Astrocyte of the cerebellum (primary cell): ENCODE measurements around the gene TPBG.

Experiments used
- DNase-seq: peaks from one replicate; pipeline ENCODE4 v3.0.0-alpha.2; 2011; ENCODE audit warnings: low read depth
- H3K4me3 ChIP-seq: 2 replicates; pipeline ENCODE4 v1.5.1; 2011; ENCODE audit warnings: mild to moderate bottlenecking, low read depth, low read length, moderate library complexity
- in situ Hi-C: cut with HindIII; loops from 2 replicates; pipeline ENCODE4 v1.10.0; 2017; ENCODE audit warnings: low sequenced_read_pairs
- TF ChIP-seq, protein P1 (sequence below): IDR thresholded peaks from 2 replicates; pipeline ENCODE4 v1.5.1; 2012; ENCODE audit warnings: low read length, low read depth, moderate library complexity, mild to moderate bottlenecking; ENCODE audit errors: missing control alignments

TPBG gene

DNA sequence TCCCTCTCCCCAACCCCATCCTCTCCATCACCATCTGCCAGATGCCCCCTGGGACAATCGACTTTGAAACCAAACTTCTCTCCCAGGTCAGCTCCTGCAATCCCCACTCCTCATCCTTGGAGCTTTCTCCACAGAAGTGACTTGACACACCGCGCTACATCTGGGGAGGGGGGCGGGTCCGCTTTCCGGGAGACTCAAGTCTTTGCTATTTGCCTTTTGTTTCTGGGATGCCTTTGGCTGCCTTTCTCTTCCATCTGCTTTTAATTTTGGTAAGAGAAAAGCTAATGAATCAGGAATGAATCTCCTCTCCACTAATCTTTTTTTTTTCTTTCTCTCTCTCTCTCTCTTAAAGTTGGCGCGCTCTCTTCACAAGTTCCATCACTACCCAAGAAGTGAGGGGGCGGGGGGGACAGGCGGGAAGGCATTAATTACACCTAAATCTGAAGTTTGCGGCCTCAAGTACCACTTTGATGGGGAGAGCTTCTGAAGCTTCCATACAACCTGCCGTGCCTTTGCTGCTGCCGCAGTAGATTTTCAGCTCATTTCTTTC, 664 bp upstream of the TPBG start:
- H3K4me3 ChIP-seq = peak overlapping the region; percentile 77
- TF ChIP-seq, protein P1, sequence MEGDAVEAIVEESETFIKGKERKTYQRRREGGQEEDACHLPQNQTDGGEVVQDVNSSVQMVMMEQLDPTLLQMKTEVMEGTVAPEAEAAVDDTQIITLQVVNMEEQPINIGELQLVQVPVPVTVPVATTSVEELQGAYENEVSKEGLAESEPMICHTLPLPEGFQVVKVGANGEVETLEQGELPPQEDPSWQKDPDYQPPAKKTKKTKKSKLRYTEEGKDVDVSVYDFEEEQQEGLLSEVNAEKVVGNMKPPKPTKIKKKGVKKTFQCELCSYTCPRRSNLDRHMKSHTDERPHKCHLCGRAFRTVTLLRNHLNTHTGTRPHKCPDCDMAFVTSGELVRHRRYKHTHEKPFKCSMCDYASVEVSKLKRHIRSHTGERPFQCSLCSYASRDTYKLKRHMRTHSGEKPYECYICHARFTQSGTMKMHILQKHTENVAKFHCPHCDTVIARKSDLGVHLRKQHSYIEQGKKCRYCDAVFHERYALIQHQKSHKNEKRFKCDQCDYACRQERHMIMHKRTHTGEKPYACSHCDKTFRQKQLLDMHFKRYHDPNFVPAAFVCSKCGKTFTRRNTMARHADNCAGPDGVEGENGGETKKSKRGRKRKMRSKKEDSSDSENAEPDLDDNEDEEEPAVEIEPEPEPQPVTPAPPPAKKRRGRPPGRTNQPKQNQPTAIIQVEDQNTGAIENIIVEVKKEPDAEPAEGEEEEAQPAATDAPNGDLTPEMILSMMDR = no peak
- in situ Hi-C loops = no loop called here
- peak; percentile 90 for DNase-seq

DNA sequence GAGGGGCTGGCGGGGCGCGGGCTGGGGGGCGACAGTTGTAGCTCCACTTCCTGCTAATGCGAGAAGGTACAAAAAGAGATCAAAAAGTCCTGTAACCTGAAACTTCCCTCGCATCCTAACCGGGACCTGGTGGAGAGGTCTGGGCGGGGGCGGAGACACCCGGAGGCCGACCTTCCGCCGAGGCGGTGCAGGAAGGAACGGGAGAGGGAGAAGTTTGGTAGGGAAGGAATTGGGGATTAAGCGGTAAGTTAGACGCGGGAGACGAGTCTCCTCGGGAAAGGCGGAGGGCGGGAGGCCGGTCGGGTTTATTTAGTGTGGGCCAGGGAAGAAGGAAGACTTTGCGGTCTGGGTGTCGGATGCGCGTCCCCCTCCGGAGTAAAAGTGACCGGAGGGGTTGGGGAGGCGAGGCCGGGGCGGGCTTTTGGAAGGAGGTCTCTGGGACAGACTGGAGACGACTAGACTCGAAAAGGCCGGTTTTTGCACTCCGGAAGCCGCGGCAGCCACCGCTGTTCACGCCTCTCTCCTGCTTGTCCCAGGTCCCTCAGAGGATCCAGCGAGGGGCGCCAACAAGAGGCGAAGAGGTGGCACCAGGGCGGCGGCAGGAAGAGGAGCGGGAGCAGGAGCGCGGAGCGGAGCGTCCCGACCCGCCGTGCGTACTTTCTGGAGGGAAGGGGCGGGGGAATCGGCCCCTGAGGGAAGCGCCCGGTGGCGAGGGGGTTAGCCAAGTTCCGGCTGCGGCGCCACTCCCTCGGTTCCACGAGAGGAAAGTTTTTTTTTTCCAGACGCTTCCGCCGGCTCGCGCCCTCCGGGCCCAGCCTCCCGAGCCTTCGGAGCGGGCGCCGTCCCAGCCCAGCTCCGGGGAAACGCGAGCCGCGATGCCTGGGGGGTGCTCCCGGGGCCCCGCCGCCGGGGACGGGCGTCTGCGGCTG, 734 bp downstream of the TPBG start:
- in situ Hi-C loops = no loop called here
- DNase-seq = no peak
- H3K4me3 ChIP-seq = peak overlapping the region; percentile 77

DNA sequence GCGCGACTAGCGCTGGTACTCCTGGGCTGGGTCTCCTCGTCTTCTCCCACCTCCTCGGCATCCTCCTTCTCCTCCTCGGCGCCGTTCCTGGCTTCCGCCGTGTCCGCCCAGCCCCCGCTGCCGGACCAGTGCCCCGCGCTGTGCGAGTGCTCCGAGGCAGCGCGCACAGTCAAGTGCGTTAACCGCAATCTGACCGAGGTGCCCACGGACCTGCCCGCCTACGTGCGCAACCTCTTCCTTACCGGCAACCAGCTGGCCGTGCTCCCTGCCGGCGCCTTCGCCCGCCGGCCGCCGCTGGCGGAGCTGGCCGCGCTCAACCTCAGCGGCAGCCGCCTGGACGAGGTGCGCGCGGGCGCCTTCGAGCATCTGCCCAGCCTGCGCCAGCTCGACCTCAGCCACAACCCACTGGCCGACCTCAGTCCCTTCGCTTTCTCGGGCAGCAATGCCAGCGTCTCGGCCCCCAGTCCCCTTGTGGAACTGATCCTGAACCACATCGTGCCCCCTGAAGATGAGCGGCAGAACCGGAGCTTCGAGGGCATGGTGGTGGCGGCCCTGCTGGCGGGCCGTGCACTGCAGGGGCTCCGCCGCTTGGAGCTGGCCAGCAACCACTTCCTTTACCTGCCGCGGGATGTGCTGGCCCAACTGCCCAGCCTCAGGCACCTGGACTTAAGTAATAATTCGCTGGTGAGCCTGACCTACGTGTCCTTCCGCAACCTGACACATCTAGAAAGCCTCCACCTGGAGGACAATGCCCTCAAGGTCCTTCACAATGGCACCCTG, 1.6 kb downstream of the TPBG start:
- no peak for DNase-seq
- in situ Hi-C loops = no loop called here
- peak overlapping the region; percentile 77 for H3K4me3 ChIP-seq
- TF ChIP-seq, protein P1 = peak; percentile 12

More for the DNA sequence above, 734 bp downstream of the TPBG start:
- TF ChIP-seq, protein P1 = no peak

DNA sequence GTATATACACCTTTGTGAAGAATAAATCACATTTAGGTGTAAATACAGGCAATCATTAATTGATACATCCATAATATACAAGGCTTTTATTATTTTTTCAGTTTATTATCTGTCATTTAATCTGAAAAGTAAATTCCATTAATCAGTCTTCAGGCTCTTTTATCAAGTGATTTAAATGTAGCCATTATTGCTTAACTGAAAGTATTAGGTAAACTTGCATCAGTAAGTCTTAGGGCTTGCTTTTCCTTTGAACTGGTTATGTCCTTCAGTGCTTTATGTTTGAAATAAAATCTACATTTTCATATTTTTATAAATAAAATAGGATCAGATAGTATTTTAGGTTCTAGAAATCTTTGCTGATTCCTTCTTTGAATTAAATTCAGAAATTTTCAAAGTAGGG, 4.1 kb downstream of the TPBG start:
- no peak for DNase-seq
- no peak overlapping the region for H3K4me3 ChIP-seq
- in situ Hi-C loops = no loop called here
- TF ChIP-seq, protein P1 = no peak

DNA sequence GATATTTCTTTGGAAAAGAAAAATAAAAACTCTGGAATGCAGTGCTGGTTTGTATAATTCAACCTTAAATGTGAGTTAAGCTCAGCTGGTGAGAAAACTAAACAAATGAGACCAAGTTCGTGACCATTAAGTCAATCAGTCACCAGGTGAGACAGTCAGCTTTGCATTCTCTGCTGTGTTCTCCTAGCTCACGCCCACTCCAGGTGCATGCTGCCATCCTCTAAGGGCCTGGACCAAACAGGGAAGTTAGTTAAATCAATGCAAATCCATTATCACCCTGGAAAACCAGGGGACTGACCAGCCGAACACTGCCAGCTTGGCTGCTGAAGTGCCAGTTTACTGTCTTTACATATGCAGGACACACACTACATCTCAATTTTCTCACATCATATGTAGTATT, 7.2 kb downstream of the TPBG start:
- in situ Hi-C loops = no loop called here
- no peak overlapping the region for H3K4me3 ChIP-seq
- DNase-seq = no peak
- TF ChIP-seq, protein P1 = no peak

DNA sequence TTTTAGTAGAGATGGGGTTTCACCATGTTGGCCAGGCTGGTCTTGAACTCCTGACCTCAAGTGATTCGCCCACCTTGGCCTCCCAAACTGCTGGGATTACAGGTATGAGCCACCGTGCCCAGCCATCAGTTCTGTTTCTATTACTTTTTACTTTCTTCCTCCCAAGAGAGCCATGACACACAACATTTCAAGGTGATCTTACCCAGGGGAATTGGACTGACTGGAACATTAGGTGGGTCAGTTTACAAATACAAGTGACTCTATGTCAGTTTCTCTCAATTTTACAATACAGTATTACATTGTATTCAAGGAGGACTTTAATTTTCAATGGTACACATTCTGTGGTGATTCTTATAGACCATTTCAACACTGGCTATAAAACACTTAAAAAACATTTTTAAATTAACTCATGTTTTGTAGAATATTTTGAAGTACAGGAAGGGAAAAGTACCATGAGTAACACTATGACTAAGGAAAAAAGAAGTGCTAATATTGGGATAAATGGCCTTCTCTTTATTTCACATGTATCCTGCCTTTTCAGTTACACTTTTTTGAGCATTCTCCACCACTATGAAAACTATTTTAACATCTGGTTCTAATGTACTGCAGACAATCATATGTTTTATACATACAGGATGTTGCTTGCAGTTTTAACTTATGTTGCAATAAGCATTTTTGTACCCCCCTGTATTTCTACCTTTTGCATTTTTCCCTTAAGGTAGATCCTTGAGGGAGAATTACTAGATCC, 8.4 kb downstream of the TPBG start:
- TF ChIP-seq, protein P1 = no peak
- H3K4me3 ChIP-seq = no peak overlapping the region
- in situ Hi-C loops = no loop called here
- DNase-seq = no peak
